ENCODE measurements around the gene PCSK6.

DNA sequence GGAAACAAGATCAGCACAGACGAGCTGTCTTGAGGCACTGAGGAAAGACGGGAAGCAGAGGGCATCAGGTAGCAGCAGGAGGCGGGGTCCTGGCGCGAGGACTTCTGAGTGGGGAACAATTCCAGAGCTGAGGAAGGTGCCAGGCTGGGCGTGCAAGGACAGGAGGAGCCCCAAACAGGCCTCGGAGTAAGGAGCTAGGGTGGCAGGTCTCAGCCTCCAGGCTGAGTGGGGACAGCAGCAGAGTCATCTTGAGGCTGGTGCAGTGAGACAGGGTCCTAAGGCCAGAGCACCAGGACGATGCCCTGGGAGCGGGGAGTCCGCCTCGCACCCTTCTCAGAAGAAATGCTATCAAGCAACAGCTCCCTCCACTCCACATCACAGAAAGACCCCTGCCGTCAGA is 78.4 kb downstream of the PCSK6 start:
- TF ChIP-seq, protein P1, sequence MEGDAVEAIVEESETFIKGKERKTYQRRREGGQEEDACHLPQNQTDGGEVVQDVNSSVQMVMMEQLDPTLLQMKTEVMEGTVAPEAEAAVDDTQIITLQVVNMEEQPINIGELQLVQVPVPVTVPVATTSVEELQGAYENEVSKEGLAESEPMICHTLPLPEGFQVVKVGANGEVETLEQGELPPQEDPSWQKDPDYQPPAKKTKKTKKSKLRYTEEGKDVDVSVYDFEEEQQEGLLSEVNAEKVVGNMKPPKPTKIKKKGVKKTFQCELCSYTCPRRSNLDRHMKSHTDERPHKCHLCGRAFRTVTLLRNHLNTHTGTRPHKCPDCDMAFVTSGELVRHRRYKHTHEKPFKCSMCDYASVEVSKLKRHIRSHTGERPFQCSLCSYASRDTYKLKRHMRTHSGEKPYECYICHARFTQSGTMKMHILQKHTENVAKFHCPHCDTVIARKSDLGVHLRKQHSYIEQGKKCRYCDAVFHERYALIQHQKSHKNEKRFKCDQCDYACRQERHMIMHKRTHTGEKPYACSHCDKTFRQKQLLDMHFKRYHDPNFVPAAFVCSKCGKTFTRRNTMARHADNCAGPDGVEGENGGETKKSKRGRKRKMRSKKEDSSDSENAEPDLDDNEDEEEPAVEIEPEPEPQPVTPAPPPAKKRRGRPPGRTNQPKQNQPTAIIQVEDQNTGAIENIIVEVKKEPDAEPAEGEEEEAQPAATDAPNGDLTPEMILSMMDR (IDR thresholded peaks at IDR 0.05), result no peak
- TF ChIP-seq POLR2AphosphoS5 (IDR thresholded peaks at IDR 0.05), result no peak
- no peak for TF ChIP-seq POLR2A (IDR thresholded peaks at IDR 0.05)
- no peak for TF ChIP-seq EP300 (IDR thresholded peaks at IDR 0.05)
